ENCODE measurements around the gene C1QTNF8. TPM values are rescaled to one million over a fixed set of nuclear protein-coding genes. Genes with fewer than 3 reads are reported as not detected.
"Not testable (repeated sequence)": the region's sequence is repeated elsewhere in the genome, so short reads cannot be mapped to it uniquely, and the experiment has no call there.

C1QTNF8 gene
- total RNA-seq, 4 donors from 2014 or later = not detected

GRCh38 chr16:1093284-1094123 lies 2.5 kb downstream of the C1QTNF8 start:
- Histone ChIP-seq H3K27ac (no peak overlapping the region), H3K27me3 (peaks cover 0 to 78% of the 10 kb centered on the region in 2 donors), H3K36me3 (no peaks in the 10 kb centered on the region), H3K9me3 (no peaks in the 10 kb centered on the region), H3K4me1 (peaks cover 0 to 13% (median 3%) of the 10 kb centered on the region in 4 donors), H3K4me3 (no peak overlapping the region)
- 58% methylated on average over 15 to 68 of the region's 85 CpGs for WGBS, 2 donors
- DNase-seq (ENCODE audit: low spot score in 2 of 2) = no peak
- TF ChIP-seq CTCF (IDR thresholded peaks at IDR 0.05) (no peak), POLR2A (IDR thresholded peaks at IDR 0.05) (no peak), EP300 (IDR thresholded peaks at IDR 0.05) (no peak)

GRCh38 chr16:1092685-1093283 lies 3.3 kb downstream of the C1QTNF8 start:
- H3K9me3 ChIP-seq = not testable (repeated sequence)
- Histone ChIP-seq H3K4me1 (peaks cover 0 to 13% (median 3%) of the 10 kb centered on the region in 4 donors), H3K27me3 (peaks cover 0 to 78% of the 10 kb centered on the region in 2 donors)

GRCh38 chr16:1091992-1092552 lies 4.0 kb downstream of the C1QTNF8 start:
- peaks cover 0 to 78% of the 10 kb centered on the region in 2 donors for H3K27me3 ChIP-seq
- H3K9me3 ChIP-seq = no peaks in the 10 kb centered on the region
- 95 to 97% methylated on average over 26 to 27 of the region's 27 CpGs for WGBS, 2 donors
- no peak overlapping the region for H3K4me3 ChIP-seq
- H3K27ac ChIP-seq = no peak overlapping the region
- TF ChIP-seq EP300 (IDR thresholded peaks at IDR 0.05) = no peak
- no peak for TF ChIP-seq CTCF (IDR thresholded peaks at IDR 0.05)
- TF ChIP-seq POLR2A (IDR thresholded peaks at IDR 0.05) = no peak
- H3K36me3 ChIP-seq = no peaks in the 10 kb centered on the region
- H3K4me1 ChIP-seq = peaks cover 0 to 13% (median 3%) of the 10 kb centered on the region in 4 donors
- no peak for DNase-seq (ENCODE audit: low spot score in 2 of 2)

More at GRCh38 chr16:1092685-1093283, 3.3 kb downstream of the C1QTNF8 start:
- WGBS, 2 donors = 94 to 96% methylated on average over 35 to 38 of the region's 40 CpGs
- H3K27ac ChIP-seq; H3K4me3 ChIP-seq; DNase-seq (ENCODE audit: low spot score in 2 of 2); H3K36me3 ChIP-seq: not testable (repeated sequence)

DNA sequence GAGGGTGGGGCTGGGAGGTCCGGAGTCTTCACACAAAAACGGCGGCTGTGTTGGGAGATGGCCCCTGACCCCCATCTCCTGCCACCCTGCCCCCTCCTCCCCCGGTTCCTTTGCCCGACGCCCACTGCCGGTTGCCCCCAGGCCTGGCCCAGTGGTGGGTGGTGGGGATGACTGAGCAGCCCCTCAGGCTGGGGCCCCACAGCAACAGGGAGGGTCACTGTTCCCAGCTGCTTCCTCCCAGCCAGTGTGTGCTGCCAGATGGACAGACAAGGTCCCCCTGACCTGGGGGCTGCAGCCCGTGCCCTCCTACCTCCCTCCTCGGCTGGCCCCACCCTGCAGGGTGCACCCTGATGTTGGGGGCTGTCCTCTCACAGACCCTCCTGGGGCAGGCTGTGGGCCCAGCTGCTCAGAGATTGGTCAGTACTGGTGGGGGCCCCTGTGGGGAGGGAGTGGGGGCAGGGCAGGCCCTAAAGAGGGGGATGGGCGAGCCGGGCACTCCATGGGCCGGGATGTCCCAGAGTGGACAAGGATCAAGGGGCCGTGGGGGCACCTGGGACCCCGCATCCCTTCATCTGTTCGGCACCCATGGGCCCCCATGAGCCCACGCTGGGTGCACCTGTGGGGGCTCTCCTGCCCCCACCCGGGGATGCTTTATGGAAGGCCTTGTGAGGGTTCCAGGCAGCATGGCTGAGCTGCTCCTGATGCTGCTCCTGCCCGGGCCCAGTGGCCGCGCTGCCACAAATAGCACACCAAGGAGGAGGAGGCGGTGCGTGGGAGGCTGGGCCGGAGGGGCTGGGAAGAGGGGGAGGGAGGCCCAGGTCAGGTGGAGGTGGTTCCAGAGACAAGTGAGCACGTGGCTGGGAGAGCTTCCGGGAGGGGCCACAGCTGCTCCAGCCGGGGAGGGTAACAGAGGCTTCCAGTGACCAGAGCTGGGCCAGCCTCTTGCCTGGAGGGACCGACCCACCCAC lies 5.1 kb downstream of the C1QTNF8 start:
- Histone ChIP-seq H3K36me3 (no peaks in the 10 kb centered on the region), H3K4me3 (peak overlapping the region in 1 of 4 donors; percentile 19), H3K27ac (peak overlapping the region in 1 of 4 donors; percentile 64), H3K4me1 (peaks cover 0 to 13% (median 3%) of the 10 kb centered on the region in 4 donors), H3K9me3 (peaks cover 0 to 8% (median 0%) of the 10 kb centered on the region in 4 donors), H3K27me3 (peaks cover 0 to 78% of the 10 kb centered on the region in 2 donors)
- no peak for TF ChIP-seq EP300 (IDR thresholded peaks at IDR 0.05)
- no peak for TF ChIP-seq CTCF (IDR thresholded peaks at IDR 0.05)
- no peak for TF ChIP-seq POLR2A (IDR thresholded peaks at IDR 0.05)
- DNase-seq (ENCODE audit: low spot score in 2 of 2) = no peak
- WGBS, 2 donors = 32 to 35% methylated on average over 18 to 20 of the region's 27 CpGs
